ENCODE data around the gene CDKN1C.

CDKN1C gene

GRCh38 chr11:2928605-2929530 lies 43.3 kb upstream of the CDKN1C start, which contains the start of gene PHLDA2:
Gene PHLDA2 (minus strand): TSS chr11:2929420. CDS start chr11:2929364, 56 bp downstream.
- H3K4me3 ChIP-seq (ENCODE audit: low read depth, low read length): peak within 1 kb of the TSS; percentile 77
- ChIA-PET CTCF (interaction anchor here (0.7 to 3.8 kb wide), 17 partner anchors 10 to 529 kb away, joined by 3 to 25 read pairs (median 7); partner anchors contain the start of gene TSSC4), POLR2A (interaction anchor here (0.6 to 2.6 kb wide), 15 partner anchors 9 to 129 kb away, joined by 3 to 16 read pairs (median 10); partner anchors contain the start of gene NAP1L4)
- TF ChIP-seq, protein P1, sequence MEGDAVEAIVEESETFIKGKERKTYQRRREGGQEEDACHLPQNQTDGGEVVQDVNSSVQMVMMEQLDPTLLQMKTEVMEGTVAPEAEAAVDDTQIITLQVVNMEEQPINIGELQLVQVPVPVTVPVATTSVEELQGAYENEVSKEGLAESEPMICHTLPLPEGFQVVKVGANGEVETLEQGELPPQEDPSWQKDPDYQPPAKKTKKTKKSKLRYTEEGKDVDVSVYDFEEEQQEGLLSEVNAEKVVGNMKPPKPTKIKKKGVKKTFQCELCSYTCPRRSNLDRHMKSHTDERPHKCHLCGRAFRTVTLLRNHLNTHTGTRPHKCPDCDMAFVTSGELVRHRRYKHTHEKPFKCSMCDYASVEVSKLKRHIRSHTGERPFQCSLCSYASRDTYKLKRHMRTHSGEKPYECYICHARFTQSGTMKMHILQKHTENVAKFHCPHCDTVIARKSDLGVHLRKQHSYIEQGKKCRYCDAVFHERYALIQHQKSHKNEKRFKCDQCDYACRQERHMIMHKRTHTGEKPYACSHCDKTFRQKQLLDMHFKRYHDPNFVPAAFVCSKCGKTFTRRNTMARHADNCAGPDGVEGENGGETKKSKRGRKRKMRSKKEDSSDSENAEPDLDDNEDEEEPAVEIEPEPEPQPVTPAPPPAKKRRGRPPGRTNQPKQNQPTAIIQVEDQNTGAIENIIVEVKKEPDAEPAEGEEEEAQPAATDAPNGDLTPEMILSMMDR (IDR thresholded peaks at IDR 0.05; ENCODE audit: insufficient read depth, low read length, missing control alignments): no peak
- DNase-seq (ENCODE audit: low read depth, low spot score): no peak

GRCh38 chr11:2927851-2928604 lies 42.5 kb upstream of the CDKN1C start:
- TF ChIP-seq, protein P1 (IDR thresholded peaks at IDR 0.05; ENCODE audit: insufficient read depth, low read length, missing control alignments): no peak
- POLR2A ChIA-PET: interaction anchor here (0.7 to 2.6 kb wide), 10 partner anchors 8 to 64 kb away, joined by 3 to 16 read pairs (median 12); partner anchors contain the start of gene NAP1L4
- CTCF ChIA-PET: interaction anchor here (0.7 to 3.8 kb wide), 8 partner anchors 15 to 397 kb away, joined by 3 to 25 read pairs (median 9); no protein-coding TSS in a partner anchor
- no peak for DNase-seq (ENCODE audit: low read depth, low spot score)
- H3K4me3 ChIP-seq (ENCODE audit: low read depth, low read length): peak overlapping the region; percentile 77

DNA sequence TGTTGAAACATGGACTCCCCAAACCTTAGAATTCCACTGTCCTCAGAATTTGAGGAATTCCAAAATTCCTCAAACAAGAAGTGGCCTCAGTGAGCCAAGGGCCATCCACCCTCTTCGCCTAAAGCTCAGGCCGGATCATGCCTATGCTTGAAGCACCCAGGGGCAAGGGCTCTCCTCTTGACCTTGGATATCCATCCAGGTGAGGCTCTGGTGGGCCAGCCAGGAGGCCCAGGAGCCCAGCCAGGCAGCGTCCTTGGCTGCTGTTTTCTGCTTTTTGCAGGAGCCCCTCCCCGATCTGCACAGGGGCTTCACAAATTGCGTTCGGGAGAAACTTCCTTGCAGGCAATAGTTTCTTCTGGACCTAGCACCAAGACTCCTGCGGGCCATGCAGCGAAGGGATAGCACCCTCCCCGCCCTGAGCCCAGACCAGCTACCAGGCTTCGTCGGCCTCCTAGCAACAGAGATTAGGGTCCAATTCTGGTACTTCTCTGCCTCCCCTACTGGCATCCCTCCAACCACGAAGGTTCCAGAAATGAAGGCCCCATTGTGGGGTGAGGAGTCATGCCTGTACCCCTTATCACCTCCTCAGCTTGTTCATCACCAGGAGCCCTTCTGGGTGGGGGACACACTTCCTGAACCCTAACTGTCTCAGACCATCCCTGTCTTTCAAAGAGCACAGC lies 41.7 kb upstream of the CDKN1C start:
- ChIA-PET POLR2A (no interaction called here), CTCF (interaction anchor here (1.0 to 3.8 kb wide), 4 partner anchors 11 to 396 kb away, joined by 3 to 13 read pairs (median 4); no protein-coding TSS in a partner anchor)
- no peak for DNase-seq (ENCODE audit: low read depth, low spot score)
- H3K4me3 ChIP-seq (ENCODE audit: low read depth, low read length): peak overlapping the region; percentile 77
- TF ChIP-seq, protein P1 (IDR thresholded peaks at IDR 0.05; ENCODE audit: insufficient read depth, low read length, missing control alignments): no peak

DNA sequence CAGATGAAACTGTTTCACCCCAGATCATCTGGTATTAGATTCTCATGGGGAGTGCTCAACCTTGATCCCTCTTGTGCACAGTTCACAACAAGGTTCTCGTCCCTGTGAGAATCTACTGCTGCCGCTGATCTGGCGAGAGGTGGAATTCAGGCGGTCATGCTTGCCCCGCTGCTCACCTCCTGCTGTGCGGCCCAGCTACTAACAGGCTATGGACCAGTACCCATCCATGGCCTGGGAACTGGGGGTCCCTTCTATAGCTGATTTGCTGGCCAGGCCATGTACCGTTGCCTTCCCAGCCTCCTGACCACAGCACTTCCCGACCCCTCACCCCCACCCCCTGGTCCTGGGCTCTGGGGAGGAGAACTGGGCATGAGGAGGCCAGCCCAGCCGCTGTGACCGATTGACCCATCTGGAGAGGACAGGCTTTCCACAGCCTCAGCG lies 41.1 kb upstream of the CDKN1C start:
- ChIA-PET CTCF (interaction anchor here (1.0 kb wide), 2 partner anchors 10 to 395 kb away, joined by 4 read pairs; no protein-coding TSS in a partner anchor), POLR2A (no interaction called here)
- TF ChIP-seq, protein P1 (IDR thresholded peaks at IDR 0.05; ENCODE audit: insufficient read depth, low read length, missing control alignments): no peak
- H3K4me3 ChIP-seq (ENCODE audit: low read depth, low read length): no peak overlapping the region
- DNase-seq (ENCODE audit: low read depth, low spot score): no peak

DNA sequence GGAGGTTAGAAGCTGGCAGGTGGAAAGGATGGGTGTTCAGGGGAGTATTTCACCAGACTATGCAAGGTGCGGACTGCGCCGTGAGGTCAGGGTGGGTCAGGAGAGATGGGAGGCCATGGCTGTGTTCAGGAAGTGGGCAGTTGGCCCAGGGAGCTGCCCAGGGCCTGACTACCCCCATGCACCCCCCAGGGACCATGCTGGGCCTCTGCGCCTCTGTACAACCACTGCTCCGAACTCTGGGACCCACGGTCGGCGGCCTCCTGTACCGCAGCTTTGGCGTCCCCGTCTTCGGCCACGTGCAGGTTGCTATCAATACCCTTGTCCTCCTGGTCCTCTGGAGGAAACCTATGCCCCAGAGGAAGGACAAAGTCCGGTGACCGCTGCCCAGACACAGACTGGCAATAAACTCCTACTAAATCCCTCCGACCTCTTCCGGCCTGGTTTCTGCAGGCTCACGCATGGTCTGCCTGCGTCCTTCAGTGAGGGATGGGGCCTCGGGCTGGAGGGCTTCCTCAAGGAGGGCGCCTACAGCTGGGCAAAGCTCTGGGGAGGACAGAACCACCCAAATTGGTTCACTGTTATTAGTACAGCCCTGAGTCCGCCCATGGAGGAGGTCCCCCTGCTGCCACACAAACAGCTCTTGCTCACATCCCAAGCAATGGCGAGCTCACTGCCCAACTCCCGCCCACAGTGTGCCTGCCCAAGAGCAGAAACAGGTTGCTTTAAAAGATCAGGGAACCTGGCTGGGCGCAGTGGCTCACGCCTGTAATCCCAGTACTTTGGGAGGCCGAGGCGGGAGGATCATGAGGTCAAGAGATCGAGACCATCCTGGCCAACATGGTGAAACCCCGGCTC lies 39.5 kb upstream of the CDKN1C start:
- H3K4me3 ChIP-seq (ENCODE audit: low read depth, low read length): no peak overlapping the region
- CTCF ChIA-PET: interaction anchor here (2.7 kb wide), 1 partner anchor 392 kb away, joined by 13 read pairs; no protein-coding TSS in a partner anchor
- POLR2A ChIA-PET: interaction anchor here (0.7 kb wide), 1 partner anchor 219 kb away, joined by 5 read pairs; no protein-coding TSS in a partner anchor
- DNase-seq (ENCODE audit: low read depth, low spot score): no peak
- TF ChIP-seq, protein P1 (IDR thresholded peaks at IDR 0.05; ENCODE audit: insufficient read depth, low read length, missing control alignments): no peak

Data from AG04449 (cell line).